GM18873 (cell line): Measurements from ENCODE around the gene SUPT20HL1.
"Not testable (repeated sequence)": the region's sequence is repeated elsewhere in the genome, so short reads cannot be mapped to it uniquely, and the experiment has no call there.

ENCODE experiments used
- ATAC-seq: cut with Tn5 transposase; IDR thresholded peaks from one replicate; pipeline ENCODE4 v1.9.1; 2021; ENCODE audit warnings: mild to moderate bottlenecking, moderate library complexity, moderate number of reproducible peaks; ENCODE audit not compliant: unreplicated experiment, low FRiP score

Gene SUPT20HL1

DNA sequence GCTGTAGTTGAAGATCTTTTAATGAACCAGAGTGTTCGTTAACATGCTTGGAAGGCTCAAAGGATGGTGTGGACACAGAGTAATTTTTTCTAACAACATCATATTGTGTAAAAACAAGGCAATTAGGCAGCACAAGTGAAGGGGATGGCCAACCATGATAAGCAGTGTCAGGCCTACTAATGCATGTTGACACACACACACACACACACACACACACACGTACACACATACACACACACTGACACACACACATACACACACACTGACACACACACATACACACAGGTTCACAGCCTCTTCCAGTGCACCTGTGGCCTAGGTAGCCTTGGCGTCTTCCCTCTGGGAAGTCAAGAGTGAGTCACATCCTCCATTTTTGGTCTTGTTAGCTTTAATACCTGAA is at the start of gene SUPT20HL1:
SUPT20HL1 (plus strand) TSS at position 368 of the 400 bp plus-strand sequence. CDS start 2,122 bp downstream, outside the sequence.
- no peak for ATAC-seq

DNA sequence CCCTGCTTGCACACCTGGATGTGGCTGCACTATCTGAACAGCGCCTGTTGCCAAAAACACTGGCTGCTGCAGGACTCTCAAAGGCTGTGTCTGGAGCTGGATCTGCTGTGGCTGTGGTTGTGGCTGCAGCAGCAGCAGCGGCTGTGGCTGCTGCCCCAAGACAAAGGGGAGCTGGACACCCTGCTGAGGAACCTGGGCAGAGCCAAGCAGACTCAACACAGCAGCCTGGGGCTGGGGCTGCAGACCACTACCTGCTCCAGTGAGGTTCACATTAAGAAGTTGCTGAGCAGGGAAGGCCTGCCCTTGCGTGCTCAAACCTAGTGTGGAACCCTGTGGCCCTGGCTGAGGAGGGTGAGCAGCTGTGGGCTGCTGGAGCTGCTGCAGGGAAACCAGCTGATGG is 49.5 kb upstream of the SUPT20HL1 start:
- ATAC-seq, result not testable (repeated sequence)

DNA sequence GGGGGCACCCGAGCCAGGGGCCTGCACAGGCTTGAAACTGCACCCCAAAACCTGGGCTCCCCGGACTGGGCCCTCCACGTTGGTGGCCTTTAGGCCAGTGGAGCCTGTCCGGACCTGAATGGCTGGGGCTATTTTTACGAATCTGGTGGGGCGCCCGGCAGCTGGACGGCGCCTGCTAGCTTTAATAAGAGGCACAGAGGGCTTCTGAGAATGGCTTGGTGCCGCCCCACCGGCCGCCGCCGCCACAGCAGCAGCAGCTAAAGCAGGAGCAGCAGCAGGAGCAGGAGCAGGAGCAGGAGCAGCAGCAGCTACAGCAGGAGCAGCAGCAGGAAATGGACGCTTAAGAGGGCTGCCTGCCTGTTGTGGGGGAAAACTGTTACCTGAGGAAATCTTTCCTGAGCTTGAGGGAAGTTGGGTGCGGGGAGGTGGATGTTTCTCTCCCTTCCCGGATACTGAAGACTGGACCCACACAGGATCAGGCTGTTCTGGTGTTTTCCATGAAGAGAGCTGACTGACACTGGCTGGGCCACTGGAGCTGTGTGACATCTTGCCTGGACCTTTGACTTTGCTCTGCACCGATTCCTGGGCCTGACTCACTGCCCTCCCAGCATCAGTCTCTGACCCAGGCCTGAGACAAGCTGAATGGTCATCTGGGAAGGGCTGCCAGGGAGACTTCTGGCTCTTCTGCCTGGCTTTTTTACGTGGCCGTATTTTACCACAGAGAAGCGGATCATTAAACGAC is 48.8 kb upstream of the SUPT20HL1 start:
- ATAC-seq, result not testable (repeated sequence)

DNA sequence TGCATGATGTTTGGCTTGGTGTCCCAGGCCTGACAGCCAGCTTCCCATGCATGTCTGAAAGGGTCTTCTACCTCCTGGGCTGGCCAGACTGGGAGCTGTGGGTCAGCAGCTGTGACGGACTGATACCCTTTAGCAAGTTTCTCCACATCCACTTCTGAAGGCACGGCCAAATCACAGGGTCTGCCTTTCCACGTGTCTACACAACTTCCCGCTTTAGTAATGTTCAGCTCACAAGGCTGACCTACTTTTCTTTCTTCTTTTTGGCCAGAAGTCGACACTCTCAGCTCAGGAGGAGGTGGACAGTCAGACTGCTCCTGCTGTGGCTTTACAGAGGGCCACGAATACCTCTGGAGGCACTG is 48.2 kb upstream of the SUPT20HL1 start:
- not testable (repeated sequence) for ATAC-seq

DNA sequence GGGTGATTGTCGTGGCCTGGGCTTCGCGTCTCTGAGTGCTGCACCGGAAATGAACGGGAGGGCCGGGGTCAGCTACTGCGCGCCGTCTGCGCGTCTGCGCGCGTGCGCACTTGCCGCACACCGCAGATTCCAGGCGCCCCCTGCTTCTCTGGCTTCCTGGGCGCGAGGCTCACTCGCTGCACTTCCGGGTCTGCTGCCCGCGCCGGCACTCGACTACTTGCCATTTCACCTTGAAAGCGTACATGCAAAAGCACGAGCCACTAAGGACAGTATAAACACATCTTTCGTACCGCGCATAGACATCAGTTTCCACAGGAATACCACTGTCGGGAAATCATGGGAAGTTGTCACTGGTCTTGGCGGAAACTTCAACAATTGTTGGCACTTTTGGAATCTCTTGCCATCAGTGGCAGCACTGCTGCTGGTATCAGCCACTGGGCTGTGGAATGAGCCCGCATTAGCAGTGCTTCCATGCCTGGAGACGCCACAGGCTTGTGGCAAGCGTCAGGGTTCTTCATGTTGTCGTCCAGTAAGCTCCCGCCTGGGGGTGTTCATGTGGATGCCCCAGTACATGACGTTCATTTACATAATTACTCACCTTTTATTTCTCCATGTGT is 46.3 kb upstream of the SUPT20HL1 start, which contains the start of gene SUPT20HL2:
SUPT20HL2 (minus strand) TSS at position 51 of the 617 bp plus-strand sequence. CDS start 754 bp downstream, outside the sequence.
- no peak for ATAC-seq

DNA sequence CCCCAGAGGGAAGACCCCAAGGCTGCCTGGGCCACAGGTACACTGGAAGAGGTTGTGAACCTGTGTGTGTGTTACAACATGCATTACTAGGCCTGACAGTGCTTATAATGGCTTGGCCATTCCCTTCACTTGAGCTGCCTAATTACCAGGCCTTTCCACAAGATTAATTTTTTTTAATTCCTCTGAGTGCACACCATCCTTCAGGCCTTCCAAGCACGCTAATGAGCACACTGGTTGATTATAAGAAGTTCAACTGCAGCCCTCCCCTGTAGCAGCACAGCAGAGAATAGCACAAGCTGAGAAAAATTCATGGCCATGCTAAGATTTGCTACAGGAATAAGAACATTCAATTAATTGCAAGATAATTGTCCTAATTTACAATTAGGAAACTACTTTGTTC is 44.3 kb upstream of the SUPT20HL1 start:
- ATAC-seq, result no peak

DNA sequence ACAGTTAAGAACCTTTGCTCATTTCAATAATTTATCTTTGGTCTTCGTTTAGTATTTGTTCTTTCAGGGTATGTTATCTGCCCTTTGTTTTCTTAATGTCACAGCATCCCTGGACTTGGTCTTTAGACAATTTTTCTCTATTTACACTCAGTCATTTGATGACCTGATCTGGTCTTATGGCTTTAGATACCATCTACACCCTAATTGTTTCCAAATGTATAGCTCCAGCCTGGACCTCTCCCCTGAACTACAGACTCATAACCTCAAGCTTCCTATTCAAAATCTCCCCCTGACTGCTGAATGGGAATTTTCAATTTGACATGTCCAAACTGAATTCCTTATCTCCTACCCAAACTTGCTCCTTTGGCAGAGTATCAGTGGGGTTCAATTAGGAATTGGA is 42.9 kb upstream of the SUPT20HL1 start:
- no peak for ATAC-seq

DNA sequence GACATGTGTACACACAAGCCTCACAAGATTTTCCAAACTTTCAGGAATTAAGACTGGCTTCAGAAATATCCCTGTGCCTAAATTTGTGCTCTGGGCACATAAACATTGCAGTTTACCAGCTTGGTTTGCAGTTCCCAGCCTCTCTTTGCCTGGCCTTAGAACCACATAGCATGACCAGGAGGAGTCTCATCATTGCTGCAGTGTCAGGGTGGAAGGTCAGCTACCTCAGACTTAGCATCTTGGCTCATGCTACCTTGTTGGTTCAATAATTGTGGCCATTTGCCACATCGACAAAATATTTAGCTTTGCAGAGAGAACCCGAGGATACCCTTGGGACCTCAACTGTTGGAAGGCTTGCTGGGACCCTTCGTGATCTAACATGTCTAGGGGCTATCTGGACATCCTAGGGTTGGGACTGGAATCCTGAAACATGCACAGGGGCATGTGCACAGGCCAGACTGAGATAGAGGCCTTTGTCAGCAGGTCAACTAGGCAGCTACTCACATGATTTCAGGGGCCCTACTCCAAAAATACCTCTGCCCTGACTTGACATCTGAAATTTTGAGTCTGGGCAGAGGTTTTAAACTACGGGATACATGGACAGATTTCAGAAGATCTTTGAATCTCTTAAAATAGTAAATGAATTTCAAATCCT is 38.6 kb upstream of the SUPT20HL1 start:
- ATAC-seq, result no peak

DNA sequence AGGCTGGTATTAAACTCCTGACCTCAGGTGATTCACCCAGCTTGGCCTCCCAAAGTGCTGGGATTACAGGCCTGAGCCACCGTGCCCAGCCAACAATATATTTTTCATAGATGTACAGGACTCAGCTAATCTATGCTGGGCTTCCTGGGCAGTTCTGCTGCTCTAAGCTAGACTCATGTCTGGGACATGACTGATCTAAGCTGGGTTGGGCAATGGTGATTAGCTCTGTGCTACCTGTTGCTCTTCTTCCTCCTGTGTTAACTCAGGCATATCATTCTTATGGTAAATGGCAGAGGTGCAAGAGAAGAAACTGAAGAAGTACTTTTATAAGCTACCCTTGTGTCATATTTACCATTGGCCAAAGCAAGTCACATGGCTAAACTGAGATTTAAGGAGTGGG is 35.2 kb upstream of the SUPT20HL1 start:
- ATAC-seq, result no peak

DNA sequence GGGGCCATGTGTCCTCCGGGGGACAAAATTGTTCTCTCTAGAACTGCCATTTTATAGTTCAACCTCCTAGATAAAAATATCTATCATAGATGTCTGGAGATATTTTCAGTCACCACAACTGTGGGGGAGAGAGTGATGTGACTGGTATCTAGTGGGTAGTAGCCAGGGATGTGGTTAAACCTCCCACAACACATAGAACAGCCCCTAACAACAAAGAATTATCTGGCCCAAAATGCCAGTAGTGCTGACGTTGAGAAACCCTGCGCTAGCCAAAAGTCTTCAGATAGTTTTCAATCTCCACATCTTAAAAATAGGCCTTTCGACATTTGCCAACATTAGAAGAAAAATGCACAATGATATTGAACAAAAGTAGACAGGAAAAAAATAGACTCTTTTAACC is 27.6 kb upstream of the SUPT20HL1 start:
- no peak for ATAC-seq

DNA sequence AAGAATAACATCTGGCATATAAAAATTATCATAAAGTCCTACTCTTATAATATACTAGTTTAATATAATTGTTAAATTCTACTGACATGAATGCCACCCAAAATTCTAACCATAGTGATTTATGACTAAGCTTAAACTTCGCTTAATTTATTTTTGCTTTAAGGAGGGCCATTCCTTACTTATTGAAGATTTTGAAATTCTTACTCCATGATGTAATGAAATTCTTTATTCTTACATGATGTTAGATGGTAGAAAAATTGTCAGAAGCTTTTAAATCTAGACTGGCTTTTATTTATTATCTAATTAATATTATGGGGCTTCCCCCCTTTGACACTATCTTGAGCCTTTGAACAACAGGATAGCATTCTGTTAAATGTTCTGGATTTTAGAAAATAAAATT is 27.1 kb upstream of the SUPT20HL1 start:
- ATAC-seq, result no peak

DNA sequence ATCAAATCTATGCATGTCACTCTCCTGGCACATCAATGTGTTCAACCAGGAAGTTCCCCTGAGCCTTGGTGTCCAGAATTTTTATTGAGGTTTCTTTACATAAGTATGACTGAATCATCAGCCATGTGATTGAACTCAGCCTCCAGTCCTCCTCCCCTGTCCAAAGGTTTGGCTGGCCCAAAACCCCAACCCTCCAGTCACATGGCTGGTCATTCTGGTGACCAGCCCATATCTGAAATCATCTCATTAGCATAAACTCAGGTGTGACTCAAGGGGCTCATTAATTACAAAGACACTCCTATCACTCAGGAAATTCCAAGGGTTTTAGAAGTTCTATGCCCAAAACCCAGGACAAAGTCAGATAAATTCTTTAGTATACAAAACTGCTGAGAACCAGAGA is 26.0 kb upstream of the SUPT20HL1 start:
- no peak for ATAC-seq

DNA sequence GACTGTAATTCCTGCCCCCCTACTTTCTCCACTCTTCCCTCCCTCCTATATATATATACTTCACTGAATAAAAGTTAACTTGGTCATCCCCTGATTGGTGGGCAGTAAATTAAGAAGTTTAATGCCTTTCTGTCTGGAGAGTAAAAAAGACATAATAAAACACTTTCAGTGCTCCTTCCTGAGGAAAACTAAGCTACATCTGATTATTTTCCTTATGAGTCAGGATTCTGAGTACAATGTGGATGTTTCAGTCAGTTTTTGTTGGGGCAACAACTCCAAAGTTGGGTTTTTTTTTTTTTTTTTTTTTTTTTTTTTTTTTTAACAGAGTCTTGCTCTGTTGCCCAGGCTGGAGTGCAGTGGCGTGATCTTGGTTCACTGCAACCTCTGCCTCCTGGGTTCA is 24.6 kb upstream of the SUPT20HL1 start:
- ATAC-seq, result no peak

DNA sequence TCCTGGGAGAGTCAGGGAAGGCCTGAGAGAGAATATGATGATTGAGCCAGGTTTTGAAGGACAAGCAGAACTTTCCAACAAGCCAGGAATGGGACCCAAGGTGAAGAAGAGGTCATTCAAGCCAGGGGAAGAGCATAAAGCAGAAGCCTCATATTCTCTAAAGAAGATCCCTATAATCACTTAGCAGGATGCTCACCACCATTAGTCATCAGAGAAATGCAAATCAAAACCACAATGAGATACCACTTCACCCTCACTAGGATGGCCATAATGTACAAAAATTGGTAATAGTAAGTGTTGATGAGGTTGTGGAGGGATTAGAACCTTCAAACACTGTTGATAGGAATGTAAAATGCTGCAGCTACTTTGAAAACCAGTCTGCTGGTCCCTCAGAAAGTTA is 20.5 kb upstream of the SUPT20HL1 start:
- ATAC-seq, result no peak

DNA sequence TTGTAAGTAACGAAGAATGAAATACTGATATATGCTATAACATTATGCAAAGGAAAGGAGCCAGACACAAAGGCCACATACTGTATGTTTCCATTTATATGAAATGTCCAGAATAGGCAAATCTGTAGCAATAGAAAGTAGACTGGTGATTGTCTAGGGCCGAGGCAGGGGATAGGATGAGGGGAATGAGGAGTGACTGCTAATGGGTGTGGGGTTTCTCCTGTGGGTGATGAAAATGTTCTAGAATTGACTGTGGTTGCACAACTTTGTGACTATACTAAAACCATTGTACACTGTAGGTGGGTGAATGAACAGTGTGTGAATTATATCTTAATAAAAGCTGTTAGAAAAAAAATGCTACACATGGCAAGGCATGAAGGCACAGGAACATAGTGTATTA is 19.9 kb upstream of the SUPT20HL1 start:
- no peak for ATAC-seq

DNA sequence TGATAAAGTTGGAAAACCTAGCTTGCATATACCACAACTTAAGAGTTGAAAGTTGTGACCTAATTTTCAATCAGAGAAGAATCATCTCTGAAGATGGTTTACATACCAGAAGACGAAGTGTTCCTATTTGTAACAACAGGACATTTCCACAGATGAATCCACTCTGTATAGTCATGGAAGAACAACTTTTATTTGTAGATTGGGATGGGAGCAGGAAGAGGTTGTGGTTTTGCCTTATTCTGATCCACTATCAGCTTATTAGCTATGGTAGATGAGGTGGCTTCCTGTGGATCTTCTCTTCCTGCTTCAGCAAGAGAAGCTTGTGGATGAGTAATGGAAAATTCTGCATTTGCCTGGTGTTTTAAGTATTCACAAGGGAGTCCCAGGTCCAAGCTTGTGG is 18.6 kb upstream of the SUPT20HL1 start:
- ATAC-seq, result no peak

DNA sequence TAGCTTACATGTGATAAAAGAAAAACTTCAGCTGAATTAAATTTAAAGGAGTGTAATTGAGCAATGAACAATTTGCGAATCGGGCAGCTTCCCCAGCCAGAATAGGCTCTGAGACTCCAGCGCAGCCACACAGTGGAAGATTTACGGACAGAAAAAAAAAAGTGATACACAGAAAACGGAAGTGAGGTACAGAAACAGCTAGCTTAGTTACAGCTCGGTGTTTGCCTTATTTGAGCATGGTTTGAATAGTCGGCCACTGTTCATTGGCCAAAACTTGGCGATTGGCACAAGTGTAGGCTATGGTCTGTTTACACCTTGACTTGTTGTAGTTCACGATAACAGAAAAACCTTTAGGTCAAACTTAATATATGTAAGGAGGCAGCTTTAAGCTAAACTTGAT is 16.7 kb upstream of the SUPT20HL1 start:
- ATAC-seq, result peak; percentile 91

DNA sequence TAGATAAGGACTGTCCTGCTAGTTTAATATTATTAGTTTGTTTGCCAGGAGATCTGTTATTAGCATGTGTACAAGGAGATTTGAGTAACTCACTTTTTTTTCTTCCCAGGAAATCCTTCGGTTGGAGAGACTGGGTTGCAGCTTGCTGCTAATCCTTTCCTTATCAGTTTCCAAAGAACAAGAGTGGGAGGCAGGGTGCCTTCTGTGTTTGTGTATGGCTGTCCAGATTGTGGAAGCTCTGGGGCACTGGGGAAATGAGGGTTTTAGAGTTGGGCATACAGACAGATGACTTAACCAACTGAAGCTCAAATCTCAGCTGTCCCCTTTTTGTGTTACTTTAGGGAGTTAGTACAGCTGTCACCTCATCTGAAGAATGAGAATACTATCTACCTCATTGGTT is 12.6 kb upstream of the SUPT20HL1 start:
- no peak for ATAC-seq

DNA sequence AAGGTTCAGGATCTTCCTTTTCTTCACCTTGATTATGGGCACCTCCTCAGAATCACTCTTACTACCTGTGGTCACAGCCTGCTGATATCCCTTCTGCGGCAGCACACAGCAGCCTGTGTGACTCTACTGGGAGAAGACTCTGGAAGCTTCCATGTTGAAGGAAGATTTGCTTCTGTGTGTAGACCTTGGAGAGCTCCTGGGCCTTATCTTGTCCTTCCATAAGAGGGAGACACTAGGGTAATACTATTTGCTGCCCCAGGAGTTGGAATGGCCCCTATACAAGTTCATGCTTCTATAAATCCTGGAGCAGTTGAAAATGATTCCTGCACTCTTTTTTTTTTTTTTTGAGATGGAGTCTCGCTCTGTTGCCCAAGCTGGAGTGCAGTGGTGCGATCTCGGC is 10.2 kb upstream of the SUPT20HL1 start:
- no peak for ATAC-seq

DNA sequence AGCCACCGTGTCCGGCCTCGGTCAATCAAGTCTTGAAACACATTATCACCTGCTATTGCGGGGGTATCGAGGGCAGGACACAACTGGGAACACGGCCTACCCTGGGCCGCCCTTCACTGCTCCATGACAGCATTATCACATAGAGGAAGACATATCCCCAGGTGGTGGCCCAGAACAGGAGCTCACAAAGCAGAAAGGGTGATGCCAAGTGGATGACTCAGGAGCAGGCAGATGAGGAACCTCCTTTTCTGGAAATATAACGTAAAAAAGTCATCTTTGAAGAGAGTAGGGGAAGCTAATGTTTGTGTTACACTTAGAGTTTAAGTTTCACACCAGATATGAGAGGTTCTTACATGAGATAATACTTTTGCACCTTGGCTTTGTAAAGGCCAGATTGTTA is 5.3 kb upstream of the SUPT20HL1 start:
- ATAC-seq, result no peak

DNA sequence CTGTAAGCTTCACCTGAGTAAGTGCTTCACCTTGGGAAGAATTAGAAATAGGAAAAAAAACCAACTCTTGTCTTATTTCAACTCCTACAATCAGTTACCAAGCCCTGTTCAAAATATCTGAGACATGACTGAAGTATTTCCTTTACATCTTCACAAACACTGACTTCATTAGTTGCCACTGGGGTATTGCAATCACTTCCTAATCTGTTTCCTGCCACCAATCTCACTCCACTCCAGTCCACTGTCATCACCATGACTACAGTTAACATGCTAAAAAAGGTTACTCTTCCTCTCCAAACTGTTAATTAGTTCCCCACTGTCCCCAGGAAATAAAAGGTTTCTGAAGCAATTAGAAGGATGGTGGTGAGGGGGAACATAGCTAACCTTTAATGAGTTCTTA is 3.3 kb upstream of the SUPT20HL1 start:
- no peak for ATAC-seq
